SIG-M5 (cell line): ENCODE measurements around the gene ADGRV1.
"Not testable (repeated sequence)": the region's sequence is repeated elsewhere in the genome, so short reads cannot be mapped to it uniquely, and the experiment has no call there.

ENCODE experiments used
- DNase-seq: peaks from one replicate; lab custom pipeline; 2025; lab: John Stamatoyannopoulos, UW

Gene ADGRV1

GRCh38 chr5:90593083-90593482, 34.5 kb downstream of the ADGRV1 start:
- DNase-seq: not testable (repeated sequence)

GRCh38 chr5:90595766-90596165, 37.2 kb downstream of the ADGRV1 start:
- DNase-seq: not testable (repeated sequence)

- DNase-seq: no peak
Observed at GRCh38 chr5:90598293-90598692, 39.7 kb downstream of the ADGRV1 start.

GRCh38 chr5:90600307-90600706, 41.7 kb downstream of the ADGRV1 start:
- not testable (repeated sequence) for DNase-seq

- no peak for DNase-seq
Observed at GRCh38 chr5:90601468-90601867, 42.9 kb downstream of the ADGRV1 start.

GRCh38 chr5:90602681-90603080, 44.1 kb downstream of the ADGRV1 start:
- no peak for DNase-seq

GRCh38 chr5:90606539-90606938, 47.9 kb downstream of the ADGRV1 start:
- DNase-seq: no peak

- DNase-seq: no peak
Observed at GRCh38 chr5:90612919-90613318, 54.3 kb downstream of the ADGRV1 start.

- DNase-seq: no peak
Observed at GRCh38 chr5:90613459-90613858, 54.9 kb downstream of the ADGRV1 start.

GRCh38 chr5:90613918-90614504, 55.4 kb downstream of the ADGRV1 start:
- DNase-seq: no peak

- no peak for DNase-seq
Observed at GRCh38 chr5:90615355-90615754, 56.8 kb downstream of the ADGRV1 start.

GRCh38 chr5:90618071-90618470, 59.5 kb downstream of the ADGRV1 start:
- no peak for DNase-seq

GRCh38 chr5:90619762-90620161, 61.2 kb downstream of the ADGRV1 start:
- DNase-seq: not testable (repeated sequence)

GRCh38 chr5:90621848-90622247, 63.3 kb downstream of the ADGRV1 start:
- no peak for DNase-seq

GRCh38 chr5:90626493-90626892, 67.9 kb downstream of the ADGRV1 start:
- DNase-seq: no peak

- DNase-seq: no peak
Observed at GRCh38 chr5:90628492-90628891, 69.9 kb downstream of the ADGRV1 start.

GRCh38 chr5:90632791-90633190, 74.2 kb downstream of the ADGRV1 start:
- no peak for DNase-seq

- DNase-seq: no peak
Observed at GRCh38 chr5:90636948-90637347, 78.4 kb downstream of the ADGRV1 start.

- no peak for DNase-seq
Observed at GRCh38 chr5:90637731-90638130, 79.1 kb downstream of the ADGRV1 start.

GRCh38 chr5:90638878-90639277, 80.3 kb downstream of the ADGRV1 start:
- DNase-seq: no peak

GRCh38 chr5:90640484-90641059, 82.0 kb downstream of the ADGRV1 start:
- no peak for DNase-seq

- DNase-seq: no peak
Observed at GRCh38 chr5:90641528-90641927, 82.9 kb downstream of the ADGRV1 start.

- DNase-seq: no peak
Observed at GRCh38 chr5:90642706-90643229, 84.2 kb downstream of the ADGRV1 start.

GRCh38 chr5:90644132-90644531, 85.5 kb downstream of the ADGRV1 start:
- no peak for DNase-seq
